ENCODE results near the gene MCUB. TPM values are rescaled to one million over a fixed set of nuclear protein-coding genes. Genes with fewer than 3 reads are reported as not detected.

Gene MCUB
- total and polyA plus RNA-seq, 3 donors from 2014 or later = 7.7 to 23.4 (median 20.1) TPM

DNA sequence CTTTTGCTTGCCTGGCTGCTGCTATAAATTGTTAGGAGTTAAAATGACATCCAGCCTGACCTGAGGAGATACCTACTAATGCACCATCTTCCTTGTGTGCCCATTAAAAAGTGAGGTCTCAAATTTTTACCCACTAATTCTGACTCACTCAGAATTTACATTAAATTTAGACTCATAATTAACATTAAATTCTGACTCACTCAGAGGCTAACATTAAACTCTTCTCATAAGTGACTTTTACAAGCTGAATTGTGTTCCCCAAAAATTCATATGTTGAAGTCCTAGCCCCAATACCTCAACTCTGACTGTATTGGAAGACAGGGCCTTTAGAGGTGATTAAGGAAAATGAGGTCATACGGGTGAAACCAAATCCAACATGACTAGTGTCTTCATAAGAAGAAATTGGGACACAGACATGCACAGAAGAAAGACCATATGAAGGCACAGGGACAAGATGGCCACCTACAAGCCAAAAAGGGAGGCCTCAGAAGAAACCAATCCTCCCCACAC is 131.4 kb downstream of the MCUB start:
- Histone ChIP-seq H3K4me1 (no peaks in the 10 kb centered on the region), H3K27me3 (no peaks in the 10 kb centered on the region), H3K36me3 (ENCODE audit: low read depth, missing control alignments) (no peaks in the 10 kb centered on the region), H3K4me3 (no peak overlapping the region), H3K9me3 (no peaks in the 10 kb centered on the region), H3K27ac (no peak overlapping the region)
- TF ChIP-seq POLR2A (IDR thresholded peaks at IDR 0.05) (no peak), CTCF (IDR thresholded peaks at IDR 0.05) (no peak)
- 92 to 94% methylated on average over 1 of the region's 1 CpG for WGBS, 2 donors
- no peak for DNase-seq
- intact Hi-C loops (cut with DNase I; ENCODE audit: low total_unique reads) = loop anchor here (10.0 kb wide), 1 partner anchor 123 kb away; the partner anchor contains the start of gene GAR1

DNA sequence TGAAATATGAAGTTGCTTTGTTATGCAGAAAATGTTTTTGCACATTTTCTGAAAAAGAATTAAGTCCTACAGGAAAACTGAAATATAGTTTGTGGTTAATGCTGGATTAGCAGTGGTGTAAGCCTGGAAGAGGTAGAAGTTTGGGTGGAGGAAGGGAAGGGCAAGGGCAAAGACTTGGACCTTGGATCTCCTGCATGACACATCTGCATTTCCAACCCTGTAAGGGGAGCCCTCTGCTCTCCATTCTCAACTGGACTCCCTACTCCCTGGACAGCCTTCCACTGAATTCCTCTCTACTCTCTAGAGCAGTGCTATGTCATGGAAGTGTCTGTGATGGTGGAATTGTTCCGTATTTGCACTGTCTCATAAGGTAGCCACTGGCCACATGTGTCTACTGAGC is 138.6 kb downstream of the MCUB start:
- no peak overlapping the region for H3K4me3 ChIP-seq
- intact Hi-C loops (cut with DNase I; ENCODE audit: low total_unique reads) = loop anchor here (10.0 kb wide), 1 partner anchor 116 kb away; the partner anchor contains the start of gene GAR1
- H3K36me3 ChIP-seq (ENCODE audit: low read depth, missing control alignments) = no peaks in the 10 kb centered on the region
- H3K4me1 ChIP-seq = peaks cover 7% of the 10 kb centered on the region
- no peaks in the 10 kb centered on the region for H3K27me3 ChIP-seq
- TF ChIP-seq POLR2A (IDR thresholded peaks at IDR 0.05) (no peak), CTCF (IDR thresholded peaks at IDR 0.05) (no peak)
- no peaks in the 10 kb centered on the region for H3K9me3 ChIP-seq
- no peak overlapping the region for H3K27ac ChIP-seq
- 94 to 96% methylated on average over 1 of the region's 1 CpG for WGBS, 2 donors
- DNase-seq = no peak

DNA sequence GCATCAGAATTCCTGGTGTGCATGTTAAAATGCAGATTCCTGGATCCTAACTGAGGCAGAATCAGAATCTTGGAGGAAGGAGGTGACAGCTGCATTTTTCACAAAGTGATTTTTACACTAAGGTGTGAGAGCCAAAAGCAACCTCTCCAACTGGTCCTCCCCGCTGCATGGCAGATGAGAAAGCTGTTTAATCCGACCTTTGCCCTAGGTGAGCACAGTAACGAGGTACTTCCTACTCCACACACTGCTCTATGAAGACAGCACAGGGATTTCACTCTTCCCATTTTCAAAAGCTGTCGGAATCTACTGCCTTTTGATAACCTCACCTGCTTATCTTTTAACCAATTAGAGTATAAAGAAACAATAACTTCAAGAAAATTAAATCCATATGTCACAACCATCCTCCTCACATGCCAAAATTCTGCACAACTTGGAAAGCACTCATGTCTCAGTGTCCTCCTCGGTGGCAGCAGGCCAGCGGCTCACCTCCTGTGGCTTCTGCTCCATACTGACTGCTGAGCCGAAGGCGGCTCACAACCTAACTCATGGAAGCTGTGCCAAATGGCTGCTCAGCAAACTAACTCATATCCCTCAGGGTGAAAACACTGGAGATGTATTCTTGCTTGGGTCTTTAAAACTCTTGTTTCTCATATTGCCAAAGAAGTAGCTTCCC is 139.6 kb downstream of the MCUB start:
- Histone ChIP-seq H3K27me3 (no peaks in the 10 kb centered on the region), H3K9me3 (no peaks in the 10 kb centered on the region), H3K4me1 (peaks cover 12% of the 10 kb centered on the region), H3K27ac (no peak overlapping the region), H3K36me3 (ENCODE audit: low read depth, missing control alignments) (no peaks in the 10 kb centered on the region), H3K4me3 (no peak overlapping the region)
- no peak for TF ChIP-seq CTCF (IDR thresholded peaks at IDR 0.05)
- TF ChIP-seq POLR2A (IDR thresholded peaks at IDR 0.05) = no peak
- DNase-seq = no peak
- 77 to 85% methylated on average over 8 of the region's 8 CpGs for WGBS, 2 donors
- intact Hi-C loops (cut with DNase I; ENCODE audit: low total_unique reads) = loop anchor here (10.0 kb wide), 1 partner anchor 115 kb away; the partner anchor contains the start of gene GAR1

DNA sequence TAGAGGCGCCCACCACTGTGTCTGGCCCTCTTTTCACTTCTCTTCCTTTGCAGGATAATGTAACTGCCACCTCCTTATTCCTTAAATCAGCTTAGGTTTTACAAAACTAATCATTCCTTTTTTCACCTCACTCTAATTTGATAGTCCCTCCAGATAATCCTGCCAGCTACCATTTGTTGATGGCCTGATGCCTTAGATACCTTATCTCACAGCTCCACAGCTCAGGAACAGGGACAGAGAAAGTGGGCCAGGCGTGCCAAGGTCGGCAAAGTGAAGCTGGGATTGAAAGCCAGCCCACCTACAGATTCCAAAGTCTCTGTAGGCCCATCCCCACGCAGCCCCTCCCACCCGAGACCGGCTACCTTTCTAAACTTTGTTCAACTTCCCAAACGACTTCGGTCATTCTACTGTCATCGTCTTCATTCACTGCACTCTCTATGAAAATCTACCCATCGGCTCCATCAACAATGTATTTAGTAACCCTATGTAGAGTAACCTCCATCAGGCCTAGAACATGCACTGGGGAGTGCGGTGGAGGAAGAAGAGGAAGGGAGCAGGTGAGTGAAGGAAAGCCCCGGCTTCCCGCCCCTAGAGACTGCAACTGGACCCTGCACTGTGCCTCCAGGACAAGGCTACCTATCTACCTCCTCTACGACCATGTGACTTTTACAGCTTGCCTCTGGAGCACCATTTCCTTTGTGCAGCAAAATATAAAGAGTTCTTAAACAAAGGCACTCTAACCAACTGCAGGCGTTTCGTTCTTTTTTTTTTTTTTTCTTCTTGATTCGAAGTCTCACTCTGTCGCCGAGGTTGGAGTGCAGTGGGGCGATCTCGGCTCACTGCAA is 141.7 kb downstream of the MCUB start:
- no peaks in the 10 kb centered on the region for H3K9me3 ChIP-seq
- peak overlapping the region; percentile 48 to 87 for H3K27ac ChIP-seq
- TF ChIP-seq POLR2A (IDR thresholded peaks at IDR 0.05) = no peak
- TF ChIP-seq CTCF (IDR thresholded peaks at IDR 0.05) = no peak
- no peaks in the 10 kb centered on the region for H3K27me3 ChIP-seq
- intact Hi-C loops (cut with DNase I; ENCODE audit: low total_unique reads) = no loop called here
- H3K4me3 ChIP-seq = peak overlapping the region; percentile 59 to 74
- H3K4me1 ChIP-seq = peaks cover 12% of the 10 kb centered on the region
- DNase-seq = no peak
- WGBS, 2 donors = 33% methylated on average over 21 of the region's 21 CpGs
- H3K36me3 ChIP-seq (ENCODE audit: low read depth, missing control alignments) = no peaks in the 10 kb centered on the region

All from testis (tissue), 3 donors.